ENCODE measurements around the gene RHOJ.

DNA sequence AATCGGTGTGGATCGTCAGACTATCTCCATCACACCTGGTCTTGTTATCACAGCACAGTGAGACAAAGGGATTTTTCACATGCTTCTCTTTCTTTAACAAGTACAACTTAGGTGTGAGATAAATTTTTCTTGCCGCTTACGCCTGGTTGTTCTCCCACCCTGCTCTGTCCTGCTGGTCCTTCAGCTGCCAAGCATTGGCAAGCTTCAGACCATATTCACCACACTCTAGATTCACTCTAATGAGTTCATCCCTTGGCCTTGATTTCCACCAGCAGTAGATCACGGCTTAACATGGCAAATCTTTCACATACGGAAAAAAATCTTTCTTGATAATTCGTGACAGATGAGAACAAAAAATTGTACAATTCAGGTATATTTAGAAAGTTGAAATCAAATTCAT, 33.5 kb downstream of the RHOJ start:
- TF ChIP-seq, protein P1, sequence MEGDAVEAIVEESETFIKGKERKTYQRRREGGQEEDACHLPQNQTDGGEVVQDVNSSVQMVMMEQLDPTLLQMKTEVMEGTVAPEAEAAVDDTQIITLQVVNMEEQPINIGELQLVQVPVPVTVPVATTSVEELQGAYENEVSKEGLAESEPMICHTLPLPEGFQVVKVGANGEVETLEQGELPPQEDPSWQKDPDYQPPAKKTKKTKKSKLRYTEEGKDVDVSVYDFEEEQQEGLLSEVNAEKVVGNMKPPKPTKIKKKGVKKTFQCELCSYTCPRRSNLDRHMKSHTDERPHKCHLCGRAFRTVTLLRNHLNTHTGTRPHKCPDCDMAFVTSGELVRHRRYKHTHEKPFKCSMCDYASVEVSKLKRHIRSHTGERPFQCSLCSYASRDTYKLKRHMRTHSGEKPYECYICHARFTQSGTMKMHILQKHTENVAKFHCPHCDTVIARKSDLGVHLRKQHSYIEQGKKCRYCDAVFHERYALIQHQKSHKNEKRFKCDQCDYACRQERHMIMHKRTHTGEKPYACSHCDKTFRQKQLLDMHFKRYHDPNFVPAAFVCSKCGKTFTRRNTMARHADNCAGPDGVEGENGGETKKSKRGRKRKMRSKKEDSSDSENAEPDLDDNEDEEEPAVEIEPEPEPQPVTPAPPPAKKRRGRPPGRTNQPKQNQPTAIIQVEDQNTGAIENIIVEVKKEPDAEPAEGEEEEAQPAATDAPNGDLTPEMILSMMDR (IDR thresholded peaks at IDR 0.05): no peak
- no peak for TF ChIP-seq EZH2 (IDR thresholded peaks at IDR 0.05; ENCODE audit: borderline replicate concordance, insufficient read depth, low read depth, low read length, poor library complexity, severe bottlenecking)
